Head of caudate nucleus (tissue), 42 donors: Measurements from ENCODE around the gene SH2D3A.
"Not testable (repeated sequence)": the region's sequence is repeated elsewhere in the genome, so short reads cannot be mapped to it uniquely, and the experiment has no call there.

Source experiments
- DNase-seq, 42 donors: peaks; one replicate each; pipeline versions ENCODE4 v3.0.0 to v3.0.0-alpha.2; 2020 to 2021; ENCODE audit warnings: mixed read lengths in 7 of 42
- intact Hi-C: fragments of 100-400 bp; cut with DNase I; formaldehyde crosslinking; loops from one replicate; pipeline ENCODE4 v1.15.0; 2022

The SH2D3A gene

GRCh38 chr19:6717036-6717435 is 50.2 kb downstream of the SH2D3A start:
- no peak for DNase-seq
- intact Hi-C loops, result no loop called here

- intact Hi-C loops, result no loop called here
- no peak for DNase-seq
These were observed 50.6 kb downstream of the SH2D3A start for GRCh38 chr19:6716610-6716970.

GRCh38 chr19:6714749-6715555 is 52.3 kb downstream of the SH2D3A start:
- intact Hi-C loops, result no loop called here
- no peak for DNase-seq

- intact Hi-C loops, result no loop called here
- no peak for DNase-seq
These were observed 53.2 kb downstream of the SH2D3A start for GRCh38 chr19:6713773-6714692.

- intact Hi-C loops, result no loop called here
- DNase-seq, result no peak
These were observed 54.3 kb downstream of the SH2D3A start for GRCh38 chr19:6712692-6713670.

- no peak for DNase-seq
- intact Hi-C loops, result no loop called here
These were observed 55.0 kb downstream of the SH2D3A start for GRCh38 chr19:6712231-6712630.

- DNase-seq, result no peak
- intact Hi-C loops, result no loop called here
These were observed 55.6 kb downstream of the SH2D3A start for GRCh38 chr19:6711605-6712004.

GRCh38 chr19:6711078-6711361 is 56.2 kb downstream of the SH2D3A start:
- no peak for DNase-seq
- intact Hi-C loops, result no loop called here

- DNase-seq, result no peak
These were observed 56.8 kb downstream of the SH2D3A start for GRCh38 chr19:6710273-6711077.

GRCh38 chr19:6709549-6709948 is 57.7 kb downstream of the SH2D3A start:
- DNase-seq, result no peak
- intact Hi-C loops, result no loop called here

More at GRCh38 chr19:6710273-6711077, 56.8 kb downstream of the SH2D3A start:
- intact Hi-C loops, result no loop called here

- intact Hi-C loops, DNase-seq: not testable (repeated sequence)
These were observed 58.3 kb downstream of the SH2D3A start for GRCh38 chr19:6708913-6709312.

- intact Hi-C loops, result no loop called here
- DNase-seq, result no peak
These were observed 58.9 kb downstream of the SH2D3A start for GRCh38 chr19:6708346-6708745.

- DNase-seq, result no peak
- intact Hi-C loops, result no loop called here
These were observed 59.6 kb downstream of the SH2D3A start for GRCh38 chr19:6707658-6708018.

- no peak for DNase-seq
- intact Hi-C loops, result no loop called here
These were observed 60.1 kb downstream of the SH2D3A start for GRCh38 chr19:6707011-6707657.

- DNase-seq, result no peak
- intact Hi-C loops, result no loop called here
These were observed 60.6 kb downstream of the SH2D3A start for GRCh38 chr19:6706633-6706958.

- DNase-seq, result no peak
- intact Hi-C loops, result no loop called here
These were observed 61.2 kb downstream of the SH2D3A start for GRCh38 chr19:6705931-6706632.
